Smooth muscle cell (in vitro differentiated cells): ENCODE measurements around the gene HTR3D. TPM values are rescaled to one million over a fixed set of nuclear protein-coding genes. Genes with fewer than 3 reads are reported as not detected.

Experiments
- polyA plus RNA-seq: library from polyadenylated mRNA; unstranded; fragments of >200 nt; fragmentation: Nextera tagmentation; extraction: Ambion mirVana; gene quantifications from 2 replicates; pipeline ENCODE4 v1.2.1, GENCODE V29; 2016
- small RNA-seq: library from RNA; depleted of rRNA; stranded (forward); fragments of <200 nt; gene quantifications from one replicate; pipeline ENCODE3, GENCODE V24; 2014
- total RNA-seq: library from RNA; depleted of rRNA; stranded (reverse); fragments of >200 nt; gene quantifications from 2 replicates; pipeline ENCODE4 v1.2.3, GENCODE V29; 2014

The HTR3D gene
- total and polyA plus RNA-seq, 2 experiments from 2014 or later, result not detected

Small RNAs within 50 kb of the gene (small RNA-seq; reads per million reads assigned to genes)
- not detected for gene RF00019

Other genes starting within 250 kb of the HTR3D start
- gene MAP6D1, start 206.2 kb upstream of the HTR3D start, total RNA-seq, result 2.4 TPM in 1 of 2 replicates, not detected in the other
- 3.8 and 5.4 TPM in 2 replicates for gene MAP6D1, start 206.2 kb upstream of the HTR3D start, polyA plus RNA-seq
- gene PARL, start 146.9 kb upstream of the HTR3D start, total RNA-seq, result 47.6 and 53.7 TPM in 2 replicates
- 79.3 and 79.6 TPM in 2 replicates for gene PARL, start 146.9 kb upstream of the HTR3D start, polyA plus RNA-seq
- gene ABCC5, start 13.9 kb upstream of the HTR3D start, total RNA-seq, result 20.0 and 24.8 TPM in 2 replicates
- 18.2 and 18.5 TPM in 2 replicates for gene ABCC5, start 13.9 kb upstream of the HTR3D start, polyA plus RNA-seq
- not detected in 2 replicates for gene HTR3C, start 21.3 kb downstream of the HTR3D start, total RNA-seq
- not detected in 2 replicates for gene HTR3C, start 21.3 kb downstream of the HTR3D start, polyA plus RNA-seq
- not detected in 2 replicates for gene HTR3E, start 65.3 kb downstream of the HTR3D start, total RNA-seq
- gene HTR3E, start 65.3 kb downstream of the HTR3D start, polyA plus RNA-seq, result not detected in 2 replicates
- gene EIF2B5, start 103.6 kb downstream of the HTR3D start, total RNA-seq, result 23.5 and 25.3 TPM in 2 replicates
- gene EIF2B5, start 103.6 kb downstream of the HTR3D start, polyA plus RNA-seq, result 32.3 and 50.4 TPM in 2 replicates
- gene DVL3, start 123.6 kb downstream of the HTR3D start, total RNA-seq, result 40.2 and 42.5 TPM in 2 replicates
- gene DVL3, start 123.6 kb downstream of the HTR3D start, polyA plus RNA-seq, result 87.7 and 122 TPM in 2 replicates
- 444 and 464 TPM in 2 replicates for gene AP2M1, start 143.1 kb downstream of the HTR3D start, total RNA-seq
- gene AP2M1, start 143.1 kb downstream of the HTR3D start, polyA plus RNA-seq, result 772 and 784 TPM in 2 replicates
- gene ABCF3, start 154.5 kb downstream of the HTR3D start, total RNA-seq, result 34.6 and 40.4 TPM in 2 replicates
- gene ABCF3, start 154.5 kb downstream of the HTR3D start, polyA plus RNA-seq, result 46.3 and 69.1 TPM in 2 replicates
- not detected in 2 replicates for gene VWA5B2, start 197.8 kb downstream of the HTR3D start, total RNA-seq
- gene VWA5B2, start 197.8 kb downstream of the HTR3D start, polyA plus RNA-seq, result 0.70 TPM in 1 of 2 replicates, not detected in the other
- gene ALG3, start 217.2 kb downstream of the HTR3D start, total RNA-seq, result 48.8 and 95.2 TPM in 2 replicates
- 91.2 and 96.7 TPM in 2 replicates for gene ALG3, start 217.2 kb downstream of the HTR3D start, polyA plus RNA-seq
- gene EEF1AKMT4, start 217.9 kb downstream of the HTR3D start, total RNA-seq, result 4.1 and 4.7 TPM in 2 replicates
- 5.8 and 9.1 TPM in 2 replicates for gene EEF1AKMT4, start 217.9 kb downstream of the HTR3D start, polyA plus RNA-seq
- not detected in 2 replicates for gene CAMK2N2, start 229.8 kb downstream of the HTR3D start, total RNA-seq
- 0.18 TPM in 1 of 2 replicates, not detected in the other for gene CAMK2N2, start 229.8 kb downstream of the HTR3D start, polyA plus RNA-seq
- gene ECE2, start 244.3 kb downstream of the HTR3D start, total RNA-seq, result not detected in 2 replicates
- not detected in 2 replicates for gene ECE2, start 244.3 kb downstream of the HTR3D start, polyA plus RNA-seq